AG04449 (cell line): ENCODE results near the gene C1orf159.

ENCODE experiments used
- CTCF ChIA-PET: fragments of 350-600 bp; formaldehyde crosslinking; extraction: SDS; loops from one replicate; lab custom pipeline; 2021; ENCODE audit warnings: antibody characterized with exemption; lab: Yijun Ruan, JAX
- POLR2A ChIA-PET: fragments of 400-600, 350-600 bp; formaldehyde crosslinking; extraction: SDS; loops from one replicate; lab custom pipeline; 2020; ENCODE audit warnings: antibody characterized with exemption, inconsistent platforms; lab: Yijun Ruan, JAX
- DNase-seq: peaks from one replicate; pipeline ENCODE4 v3.0.0-alpha.2; 2010; ENCODE audit warnings: low read depth, low spot score
- H3K4me3 ChIP-seq: 2 replicates; pipeline ENCODE4 v1.5.1; 2011; ENCODE audit warnings: low read depth, mild to moderate bottlenecking, control low read depth, low read length
- TF ChIP-seq, protein P1 (sequence below): IDR thresholded peaks from one replicate; pipeline ENCODE4 v1.5.1; 2011; ENCODE audit warnings: mild to moderate bottlenecking, moderate library complexity, low read length, control low read depth, inconsistent platforms; ENCODE audit not compliant: insufficient read depth; ENCODE audit errors: missing control alignments

The C1orf159 gene

GRCh38 chr1:1041092-1041523 lies 74.8 kb downstream of the C1orf159 start:
- DNase-seq: no peak
- TF ChIP-seq, protein P1, sequence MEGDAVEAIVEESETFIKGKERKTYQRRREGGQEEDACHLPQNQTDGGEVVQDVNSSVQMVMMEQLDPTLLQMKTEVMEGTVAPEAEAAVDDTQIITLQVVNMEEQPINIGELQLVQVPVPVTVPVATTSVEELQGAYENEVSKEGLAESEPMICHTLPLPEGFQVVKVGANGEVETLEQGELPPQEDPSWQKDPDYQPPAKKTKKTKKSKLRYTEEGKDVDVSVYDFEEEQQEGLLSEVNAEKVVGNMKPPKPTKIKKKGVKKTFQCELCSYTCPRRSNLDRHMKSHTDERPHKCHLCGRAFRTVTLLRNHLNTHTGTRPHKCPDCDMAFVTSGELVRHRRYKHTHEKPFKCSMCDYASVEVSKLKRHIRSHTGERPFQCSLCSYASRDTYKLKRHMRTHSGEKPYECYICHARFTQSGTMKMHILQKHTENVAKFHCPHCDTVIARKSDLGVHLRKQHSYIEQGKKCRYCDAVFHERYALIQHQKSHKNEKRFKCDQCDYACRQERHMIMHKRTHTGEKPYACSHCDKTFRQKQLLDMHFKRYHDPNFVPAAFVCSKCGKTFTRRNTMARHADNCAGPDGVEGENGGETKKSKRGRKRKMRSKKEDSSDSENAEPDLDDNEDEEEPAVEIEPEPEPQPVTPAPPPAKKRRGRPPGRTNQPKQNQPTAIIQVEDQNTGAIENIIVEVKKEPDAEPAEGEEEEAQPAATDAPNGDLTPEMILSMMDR: no peak
- CTCF ChIA-PET: interaction anchor here (1.1 to 3.0 kb wide), 9 partner anchors 9 to 57 kb away, joined by 3 to 16 read pairs (median 4); partner anchors contain the start of gene ISG15
- POLR2A ChIA-PET: no interaction called here
- no peak overlapping the region; the same call in 1 of the 2 replicates for H3K4me3 ChIP-seq

GRCh38 chr1:1040004-1040991 lies 75.6 kb downstream of the C1orf159 start:
- peak overlapping the region; percentile 44 for H3K4me3 ChIP-seq
- POLR2A ChIA-PET: no interaction called here
- DNase-seq: no peak
- TF ChIP-seq, protein P1: peak; percentile 48
- CTCF ChIA-PET: interaction anchor here (0.7 to 3.0 kb wide), 16 partner anchors 8 to 82 kb away, joined by 3 to 16 read pairs (median 4); partner anchors contain the start of gene ISG15

GRCh38 chr1:1039145-1039910 lies 76.6 kb downstream of the C1orf159 start:
- no peak for DNase-seq
- no peak overlapping the region for H3K4me3 ChIP-seq
- CTCF ChIA-PET: interaction anchor here (0.7 to 3.0 kb wide), 10 partner anchors 8 to 83 kb away, joined by 3 to 16 read pairs (median 4); no protein-coding TSS in a partner anchor
- POLR2A ChIA-PET: interaction anchor here (0.5 kb wide), 1 partner anchor 14 kb away, joined by 3 read pairs; no protein-coding TSS in a partner anchor
- TF ChIP-seq, protein P1: no peak

- no peak for DNase-seq
- CTCF ChIA-PET: interaction anchor here (1.6 to 3.0 kb wide), 5 partner anchors 16 to 55 kb away, joined by 3 to 16 read pairs (median 8); no protein-coding TSS in a partner anchor
- POLR2A ChIA-PET: no interaction called here
- H3K4me3 ChIP-seq: no peak overlapping the region
- TF ChIP-seq, protein P1: no peak
Measured at GRCh38 chr1:1038694-1039093, 77.2 kb downstream of the C1orf159 start.

GRCh38 chr1:1037366-1038327 lies 78.2 kb downstream of the C1orf159 start:
- CTCF ChIA-PET: interaction anchor here (1.2 to 1.5 kb wide), 3 partner anchors 14 to 55 kb away, joined by 3 to 4 read pairs (median 4); no protein-coding TSS in a partner anchor
- no peak for DNase-seq
- TF ChIP-seq, protein P1: no peak
- no peak overlapping the region for H3K4me3 ChIP-seq
- POLR2A ChIA-PET: no interaction called here
